Stimulated activated CD8-positive, alpha-beta memory T cell treated with anti-CD3 and anti-CD28 coated beads, Interleukin-4, amount 100 ng/mL, for 48 hours (primary cell): ENCODE data around the gene CTXN1.

Experiments
- DNase-seq: peaks from one replicate; pipeline ENCODE4 v3.0.0-alpha.2; 2020

CTXN1 gene

DNA sequence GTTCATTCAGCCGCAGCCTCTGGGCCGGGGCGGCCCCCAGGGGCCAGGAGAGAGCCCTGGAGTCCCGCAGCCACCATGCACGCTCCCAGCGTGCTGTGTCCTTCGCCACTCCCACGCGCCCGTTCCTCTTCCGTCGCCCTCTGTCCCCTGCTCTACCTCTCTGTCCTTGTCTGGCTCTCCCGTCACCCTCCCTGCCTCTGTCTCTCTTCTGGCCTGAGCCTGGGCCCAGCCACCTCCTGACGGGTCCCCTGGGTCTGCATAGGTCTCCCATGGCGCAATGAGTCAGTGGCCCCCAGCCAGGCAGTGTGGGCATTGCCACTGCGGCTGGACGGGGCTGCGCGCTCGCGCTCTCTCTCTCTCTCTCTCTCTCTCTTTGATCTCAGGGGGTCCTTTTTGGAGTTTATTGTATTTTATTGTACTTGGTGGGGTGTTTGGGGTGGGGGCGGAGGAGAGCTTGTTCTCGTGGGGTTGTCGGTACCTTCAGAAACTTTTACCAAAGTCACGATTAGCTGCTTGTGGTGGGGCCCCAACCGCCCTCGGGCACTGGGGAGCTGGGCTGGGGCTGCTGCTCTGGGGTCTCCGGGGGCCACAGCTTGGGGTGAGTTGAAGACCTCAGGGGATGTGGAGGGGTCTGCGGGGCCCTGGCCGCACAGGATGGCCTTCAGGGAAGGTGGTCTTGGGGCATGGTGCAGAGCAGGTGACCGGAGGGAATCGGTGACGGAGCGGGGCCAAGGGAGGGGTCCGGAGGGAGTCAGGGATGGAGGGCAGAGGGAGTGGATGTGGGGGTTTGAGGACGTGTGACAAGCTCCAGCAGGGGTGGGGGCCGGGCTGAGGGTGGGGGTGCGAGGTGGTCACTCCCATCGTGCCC is 13.0 kb downstream of the CTXN1 start:
- DNase-seq = no peak

DNA sequence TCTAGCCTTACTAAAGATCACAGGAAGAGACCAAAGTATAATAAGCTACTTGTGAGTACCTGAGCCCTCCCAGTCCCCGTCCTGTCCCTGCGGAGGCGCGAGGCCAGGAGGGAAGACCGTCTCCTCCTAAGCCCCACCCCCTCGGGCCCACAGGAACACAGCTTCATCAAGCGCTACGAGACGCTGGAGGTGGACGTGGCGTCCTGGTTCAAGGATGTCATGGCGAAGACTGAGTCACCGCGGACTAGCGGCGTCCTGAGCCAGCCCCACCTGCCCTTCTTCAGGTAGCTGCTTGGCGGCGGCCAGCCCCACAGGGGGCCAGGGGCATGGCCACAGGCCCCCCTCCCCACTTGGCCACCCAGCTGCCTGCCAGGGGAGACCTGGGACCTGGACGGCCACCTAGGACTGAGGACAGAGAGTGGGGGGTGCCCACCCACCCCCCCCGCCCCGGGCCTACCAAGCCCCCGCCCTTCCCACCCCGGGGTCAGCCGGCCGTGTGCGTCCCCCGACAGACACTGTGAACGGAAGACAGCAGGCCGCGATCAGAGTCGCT is 13.7 kb downstream of the CTXN1 start:
- DNase-seq = no peak

DNA sequence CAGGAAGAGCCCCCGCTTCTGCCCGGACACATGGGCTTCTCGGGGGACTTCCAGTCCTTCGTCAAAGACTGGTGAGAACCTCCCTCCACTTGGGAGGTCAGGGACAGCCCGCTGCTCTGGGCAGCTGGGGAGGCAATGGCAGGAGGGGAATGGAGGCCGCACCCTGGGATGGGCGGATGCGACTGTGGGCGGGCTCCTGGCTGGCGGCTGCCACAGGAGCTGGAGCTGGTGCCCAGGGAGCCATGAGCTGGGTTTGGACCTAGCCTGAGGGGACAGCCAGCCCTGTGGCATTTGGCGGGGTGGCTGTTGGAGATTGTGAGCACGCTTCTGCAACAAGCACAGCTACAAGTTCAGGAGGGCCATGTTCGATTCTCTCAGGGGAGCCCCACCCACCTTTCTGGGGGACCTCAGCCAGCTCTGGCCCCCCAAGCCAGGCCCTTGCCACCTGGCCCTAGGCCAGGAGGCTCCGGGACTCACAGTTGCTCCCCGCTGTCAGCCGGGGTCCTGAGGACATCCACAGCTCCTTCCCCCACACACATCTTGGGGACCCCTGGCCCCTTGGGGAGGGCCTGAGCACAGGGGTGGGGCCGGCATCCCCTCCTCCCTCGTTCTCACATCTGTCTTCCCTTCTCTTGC is 14.3 kb downstream of the CTXN1 start:
- DNase-seq = no peak

DNA sequence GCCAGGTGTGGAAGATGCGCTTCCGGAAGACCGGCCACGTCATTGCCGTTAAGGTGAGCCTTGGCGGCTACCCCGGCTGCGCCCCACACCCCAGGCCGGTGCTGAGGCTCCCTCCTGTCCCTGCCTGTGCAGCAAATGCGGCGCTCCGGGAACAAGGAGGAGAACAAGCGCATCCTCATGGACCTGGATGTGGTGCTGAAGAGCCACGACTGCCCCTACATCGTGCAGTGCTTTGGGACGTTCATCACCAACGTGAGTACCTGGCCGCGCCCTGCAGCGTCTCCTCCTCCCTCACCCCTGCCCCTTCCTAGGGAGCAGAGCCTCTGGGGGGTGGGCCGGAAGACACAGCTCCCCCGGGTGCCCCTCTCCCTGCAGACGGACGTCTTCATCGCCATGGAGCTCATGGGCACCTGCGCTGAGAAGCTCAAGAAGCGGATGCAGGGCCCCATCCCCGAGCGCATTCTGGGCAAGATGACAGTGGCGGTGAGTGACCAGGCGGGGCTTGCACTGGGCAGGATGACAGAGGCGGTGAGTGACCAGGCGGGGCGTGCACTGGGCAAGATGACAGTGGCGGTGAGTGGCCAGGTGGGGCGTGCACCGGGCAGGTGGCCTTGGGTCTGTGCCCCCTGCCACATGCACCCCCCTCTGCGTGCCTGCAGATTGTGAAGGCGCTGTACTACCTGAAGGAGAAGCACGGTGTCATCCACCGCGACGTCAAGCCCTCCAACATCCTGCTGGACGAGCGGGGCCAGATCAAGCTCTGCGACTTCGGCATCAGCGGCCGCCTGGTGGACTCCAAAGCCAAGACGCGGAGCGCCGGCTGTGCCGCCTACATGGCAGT is 15.4 kb downstream of the CTXN1 start:
- no peak for DNase-seq

DNA sequence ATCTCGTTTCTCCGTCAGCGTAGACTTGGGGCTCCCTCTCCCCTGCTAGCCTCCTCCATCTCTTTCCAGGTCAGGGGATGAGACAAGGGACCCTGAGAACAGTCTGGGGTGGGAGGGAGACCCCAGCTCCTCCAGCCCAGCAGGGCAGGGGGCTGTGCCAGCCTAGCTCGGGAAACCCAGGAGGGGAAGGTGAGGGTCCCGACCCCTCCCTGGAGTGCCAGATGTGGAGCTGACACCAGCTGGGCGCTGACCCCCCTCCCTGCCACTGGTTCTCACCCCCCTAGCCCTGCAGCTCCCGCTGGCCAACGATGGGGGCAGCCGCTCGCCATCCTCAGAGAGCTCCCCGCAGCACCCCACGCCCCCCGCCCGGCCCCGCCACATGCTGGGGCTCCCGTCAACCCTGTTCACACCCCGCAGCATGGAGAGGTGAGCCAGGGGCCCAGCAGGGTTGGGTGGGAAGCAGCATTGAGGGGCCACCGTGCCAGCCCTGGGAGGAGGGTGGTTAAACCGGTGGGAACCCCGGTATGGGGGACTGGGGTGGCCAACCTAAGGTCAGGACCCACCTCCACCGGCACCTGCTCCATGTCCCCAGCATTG is 16.4 kb downstream of the CTXN1 start:
- no peak for DNase-seq

DNA sequence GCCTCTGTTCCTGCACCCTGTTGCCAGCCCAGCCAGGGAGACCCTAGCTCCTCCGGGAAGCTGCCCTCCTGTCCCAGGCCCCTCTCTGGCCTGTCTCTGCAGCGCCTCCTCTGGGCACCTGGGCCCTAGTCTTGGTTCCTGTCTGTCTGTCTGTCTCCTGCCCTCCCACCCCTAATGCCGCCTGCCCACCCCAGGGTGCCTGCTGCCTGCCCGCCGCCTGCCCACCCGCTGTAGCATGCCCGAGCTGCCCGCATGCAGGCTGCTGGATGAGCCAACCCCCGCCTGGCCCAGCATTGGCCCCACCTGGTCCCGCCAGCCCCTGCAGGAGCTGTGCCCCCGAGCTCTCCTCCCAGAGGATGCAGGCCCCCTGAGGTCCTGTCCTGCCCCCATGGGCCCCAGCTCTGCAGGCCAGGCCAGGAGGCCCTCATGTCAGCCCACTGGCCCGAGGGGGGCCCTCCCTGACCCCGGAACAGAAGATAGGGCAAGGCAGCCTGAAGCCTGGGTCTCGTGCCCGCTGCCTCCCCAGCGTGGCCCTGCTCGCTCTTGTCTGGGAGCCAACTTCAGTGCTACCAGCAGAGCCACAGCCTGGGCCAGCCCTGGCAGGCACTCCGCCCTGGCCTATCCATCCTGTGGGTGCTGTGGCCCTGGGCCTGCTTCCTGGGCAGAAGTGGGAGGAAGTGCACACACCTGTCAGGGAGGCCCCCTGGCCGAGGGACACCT is 17.0 kb downstream of the CTXN1 start:
- DNase-seq = no peak

DNA sequence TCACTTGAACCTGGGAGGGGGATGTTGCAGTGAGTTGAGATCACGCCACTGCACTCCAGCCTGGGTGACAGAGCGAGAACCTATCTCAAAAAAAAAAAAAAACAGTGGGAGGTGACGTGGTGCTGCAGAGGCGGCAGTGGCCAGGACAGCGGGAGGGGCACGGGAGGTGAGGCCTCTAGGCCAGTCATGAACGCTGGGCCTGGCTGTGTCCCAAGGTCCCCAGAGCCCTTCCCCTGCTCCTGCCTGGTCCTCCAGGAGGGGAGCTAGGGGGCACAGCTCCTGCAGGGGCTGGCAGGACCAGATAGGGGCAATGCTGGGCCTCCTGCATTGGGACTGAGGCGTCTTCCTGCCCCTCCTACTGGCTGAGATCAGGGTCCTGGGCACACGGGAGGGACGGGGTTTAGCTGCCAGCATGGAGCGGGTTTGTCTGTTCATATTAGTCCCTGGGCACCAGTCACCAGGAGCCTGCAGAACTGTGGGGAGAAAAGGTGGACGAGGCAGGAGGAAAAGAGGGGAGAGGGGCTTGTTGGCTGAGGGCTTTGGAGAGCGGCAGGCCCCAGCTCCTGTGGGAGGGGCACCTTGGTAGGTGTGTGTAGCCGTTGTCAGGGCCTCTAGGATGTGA is 17.7 kb downstream of the CTXN1 start:
- DNase-seq = no peak

DNA sequence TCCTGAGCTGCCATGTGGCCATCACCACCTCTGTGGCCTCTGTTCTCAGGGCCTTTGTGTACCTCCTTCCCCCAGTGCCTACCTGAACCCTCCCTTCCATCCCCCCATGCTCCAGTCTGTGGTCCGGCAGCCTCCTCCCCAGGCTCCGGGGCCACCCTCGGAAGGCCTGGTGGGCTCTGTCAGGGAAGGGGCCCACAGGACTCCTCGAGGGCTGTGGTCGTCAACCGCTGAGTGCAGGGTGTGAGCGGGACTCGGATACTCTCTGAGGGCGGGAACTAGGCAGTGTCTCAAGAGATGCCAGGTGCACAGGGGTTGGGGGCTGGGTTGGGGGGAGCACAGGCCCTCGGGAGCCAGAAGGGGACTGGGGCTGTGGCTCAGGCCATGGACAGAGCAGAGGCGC is 18.4 kb downstream of the CTXN1 start:
- no peak for DNase-seq

DNA sequence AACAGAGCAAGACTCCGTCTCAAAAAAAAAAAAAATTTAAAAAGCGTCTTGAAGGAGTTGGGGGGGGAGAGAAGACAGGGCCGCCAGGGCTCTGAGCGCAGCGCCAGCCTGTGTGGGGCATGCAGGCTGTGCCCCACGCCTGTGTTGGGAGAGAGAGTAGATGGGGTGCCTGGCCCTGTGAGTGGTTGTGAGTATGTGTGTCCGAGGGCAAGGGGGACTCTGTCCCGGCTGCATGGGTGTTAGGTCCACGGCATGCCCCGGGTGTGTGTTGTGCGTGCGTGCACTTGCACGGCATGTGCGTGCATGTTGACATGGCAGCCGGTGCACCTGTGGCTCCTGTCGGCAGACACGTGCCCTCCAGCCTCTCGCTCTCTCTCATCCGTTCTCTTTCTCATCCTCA is 18.8 kb downstream of the CTXN1 start:
- DNase-seq = no peak

DNA sequence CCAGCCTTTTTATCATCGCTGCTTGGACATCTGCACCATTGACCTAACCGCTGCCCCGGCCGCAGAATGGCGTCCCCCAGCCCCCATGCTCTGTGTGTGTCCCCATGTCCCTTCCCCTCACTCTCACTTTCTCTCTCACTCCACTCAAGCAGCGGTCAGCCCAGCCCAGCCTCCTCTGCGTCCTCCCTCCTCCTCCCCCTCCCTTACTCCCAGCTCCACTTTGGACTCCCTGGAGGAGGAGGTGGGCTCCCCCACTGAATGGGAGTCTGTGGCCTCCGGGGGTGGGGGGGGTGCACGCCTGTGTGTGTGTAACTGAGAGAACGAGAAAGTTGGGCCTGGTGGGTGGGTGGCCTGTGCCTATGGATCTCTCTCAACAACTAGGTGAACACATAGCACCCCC is 20.1 kb downstream of the CTXN1 start:
- no peak for DNase-seq

DNA sequence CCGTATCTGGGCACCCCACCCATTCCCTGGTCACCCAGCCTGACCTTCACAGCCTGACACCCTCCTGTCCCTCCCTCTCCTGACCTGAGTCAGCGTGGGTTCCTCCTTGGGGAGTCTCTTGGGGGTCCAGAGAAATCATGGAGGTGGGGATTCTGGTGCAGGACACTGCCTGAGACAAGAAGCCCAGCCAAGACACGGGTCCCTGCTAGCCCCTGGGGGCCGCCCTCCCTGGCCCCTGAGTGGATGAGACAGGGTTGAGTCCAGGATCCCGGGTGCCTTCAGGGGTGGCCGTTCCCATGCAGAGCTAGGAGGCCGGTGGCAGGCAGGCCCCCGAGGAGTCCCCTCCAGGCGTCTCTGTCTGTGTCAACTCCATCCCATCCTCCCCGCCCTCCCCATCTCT is 20.7 kb downstream of the CTXN1 start:
- no peak for DNase-seq

DNA sequence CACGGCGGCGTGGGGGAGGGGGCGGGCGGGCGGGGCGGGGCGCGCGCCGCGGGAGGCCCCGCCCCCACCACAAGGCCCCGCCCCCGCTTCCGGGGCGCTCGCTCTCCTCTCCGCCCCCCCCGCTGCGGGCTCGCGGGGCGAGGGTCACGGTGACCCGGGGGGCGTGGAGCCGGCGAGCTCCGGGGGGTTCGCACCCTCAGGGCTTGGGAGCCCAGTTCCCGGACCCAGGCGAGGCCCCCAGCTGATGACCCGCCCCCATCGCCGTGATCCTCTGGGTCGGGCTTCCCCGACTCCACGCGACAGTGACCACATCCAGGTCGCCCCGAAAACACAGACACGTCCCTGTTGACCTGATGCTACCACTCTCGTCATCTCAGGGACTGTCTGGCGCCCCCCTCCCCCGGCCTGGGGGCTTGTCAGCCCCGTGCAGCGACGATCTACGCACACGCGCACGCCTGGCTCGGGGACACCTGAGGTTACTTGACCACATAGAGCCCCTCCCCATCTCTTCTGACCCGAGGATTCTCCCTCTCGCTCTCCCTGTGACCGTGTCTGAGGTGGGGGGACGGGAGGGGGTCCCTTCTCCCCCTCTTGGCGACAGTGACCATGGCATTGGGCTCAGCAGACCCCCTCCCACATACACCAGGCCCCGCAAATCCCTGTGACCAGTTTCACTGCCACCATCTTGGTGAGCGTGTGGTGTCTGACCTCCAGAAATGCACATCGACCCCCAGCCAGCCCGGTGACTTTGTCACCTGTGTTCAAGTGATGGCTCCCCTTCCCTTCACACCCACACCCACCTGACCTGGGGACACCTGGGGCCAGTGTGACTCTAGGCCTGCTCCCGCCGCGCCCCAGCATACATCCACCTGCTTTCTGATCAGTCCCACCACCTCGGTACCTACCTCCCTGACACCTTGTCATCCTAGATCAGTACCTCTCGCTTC is 21.6 kb downstream of the CTXN1 start:
- DNase-seq = peak; percentile 67

DNA sequence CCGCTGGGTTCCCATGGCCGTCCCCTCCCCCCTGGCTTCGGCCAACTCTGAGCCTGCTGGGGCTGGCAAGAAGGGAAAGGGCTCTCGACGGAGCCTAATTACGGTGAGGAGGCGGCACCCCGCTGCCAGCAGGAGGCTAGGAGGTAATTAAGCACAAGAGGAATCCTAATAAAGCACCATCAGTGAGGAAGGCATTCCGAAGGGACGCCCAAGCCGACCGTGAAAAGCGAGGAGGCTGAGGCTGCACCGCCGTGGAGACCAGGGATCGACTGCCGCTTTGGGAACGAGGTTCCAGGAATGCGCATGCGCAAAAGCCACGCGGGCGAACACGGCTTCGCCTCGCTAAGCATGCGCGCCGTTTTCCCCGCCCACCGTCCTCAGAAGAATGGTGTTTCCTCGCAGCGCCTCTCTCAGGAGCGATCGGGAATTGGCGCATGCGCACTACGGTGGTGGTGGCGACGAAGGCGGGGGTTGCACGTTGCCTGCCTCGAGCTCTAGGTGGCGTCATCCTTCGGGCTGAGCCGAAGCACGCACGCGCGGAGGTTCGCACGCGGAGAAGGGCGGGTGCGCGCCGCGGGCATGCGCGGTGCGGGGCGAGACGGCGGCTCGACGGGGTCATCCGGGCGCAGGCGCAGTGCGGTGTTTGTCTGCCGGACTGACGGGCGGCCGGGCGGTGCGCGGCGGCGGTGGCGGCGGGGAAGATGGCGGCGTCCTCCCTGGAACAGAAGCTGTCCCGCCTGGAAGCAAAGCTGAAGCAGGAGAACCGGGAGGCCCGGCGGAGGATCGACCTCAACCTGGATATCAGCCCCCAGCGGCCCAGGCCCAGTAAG is 22.5 kb downstream of the CTXN1 start, which contains the start of gene MAP2K7:
Gene MAP2K7 (plus strand): TSS at position 634 of the 830 bp plus-strand sequence. CDS start 68 bp downstream, at position 702.
- DNase-seq = peak; percentile 100

DNA sequence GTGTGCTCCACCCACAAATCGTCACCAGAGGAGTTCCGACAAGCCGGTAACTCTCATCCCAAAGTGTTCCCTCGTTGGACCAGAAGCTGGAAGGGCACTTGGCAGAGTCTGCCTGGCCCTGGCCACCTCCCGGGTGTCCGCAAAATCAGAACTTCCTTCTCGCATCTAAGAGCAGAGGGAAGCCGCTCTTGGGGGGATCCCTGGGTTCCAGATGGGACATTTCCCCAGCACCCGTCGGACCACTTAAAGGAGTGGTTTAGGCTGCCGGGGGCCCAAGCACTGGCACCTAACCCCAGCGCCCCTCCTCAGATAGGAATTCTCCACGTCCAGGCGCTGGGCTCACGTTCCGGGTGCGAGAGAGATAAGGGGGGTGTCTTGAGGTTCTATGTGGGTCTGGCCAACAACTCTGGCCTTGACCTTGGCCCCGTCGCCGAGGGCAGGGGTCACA is 23.1 kb downstream of the CTXN1 start:
- DNase-seq = no peak

DNA sequence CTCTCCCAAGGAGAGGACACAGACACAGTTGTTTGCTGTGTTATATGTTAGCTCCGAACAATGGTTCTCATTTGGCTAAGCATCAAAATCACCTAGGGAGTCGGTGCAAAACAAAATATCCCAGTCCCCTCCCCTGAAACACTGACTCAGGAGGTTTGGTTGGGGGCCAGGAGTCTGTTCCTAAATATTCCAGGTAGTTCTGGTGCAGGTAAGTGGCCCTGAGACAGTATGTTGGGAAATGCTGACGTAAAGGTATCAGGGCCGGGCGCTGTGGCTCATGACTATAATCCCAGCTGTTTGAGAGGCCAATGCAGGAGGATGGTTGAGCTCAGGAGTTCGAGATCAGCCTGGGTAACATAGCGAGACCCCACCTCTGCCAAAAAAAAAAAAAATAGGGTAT is 24.6 kb downstream of the CTXN1 start:
- DNase-seq = no peak

DNA sequence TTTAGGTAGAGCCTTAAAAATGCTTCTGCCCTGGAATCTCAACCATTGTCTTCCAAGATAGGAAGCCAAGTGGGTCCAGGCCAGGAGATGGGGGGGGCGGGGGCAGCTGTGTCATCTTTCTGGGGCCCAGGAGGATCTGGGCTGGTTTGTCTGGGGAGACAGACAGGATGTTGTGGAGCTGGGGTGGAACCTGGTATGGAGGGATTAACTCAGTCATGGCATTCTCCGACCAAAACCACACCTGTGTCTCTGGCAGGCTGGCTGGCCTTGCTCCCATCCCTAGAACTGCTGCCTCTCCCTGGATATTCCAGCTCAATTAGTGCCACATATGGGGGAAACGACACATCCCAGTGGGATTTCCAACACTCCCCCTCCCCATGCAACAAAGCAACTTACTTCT is 25.0 kb downstream of the CTXN1 start:
- no peak for DNase-seq

DNA sequence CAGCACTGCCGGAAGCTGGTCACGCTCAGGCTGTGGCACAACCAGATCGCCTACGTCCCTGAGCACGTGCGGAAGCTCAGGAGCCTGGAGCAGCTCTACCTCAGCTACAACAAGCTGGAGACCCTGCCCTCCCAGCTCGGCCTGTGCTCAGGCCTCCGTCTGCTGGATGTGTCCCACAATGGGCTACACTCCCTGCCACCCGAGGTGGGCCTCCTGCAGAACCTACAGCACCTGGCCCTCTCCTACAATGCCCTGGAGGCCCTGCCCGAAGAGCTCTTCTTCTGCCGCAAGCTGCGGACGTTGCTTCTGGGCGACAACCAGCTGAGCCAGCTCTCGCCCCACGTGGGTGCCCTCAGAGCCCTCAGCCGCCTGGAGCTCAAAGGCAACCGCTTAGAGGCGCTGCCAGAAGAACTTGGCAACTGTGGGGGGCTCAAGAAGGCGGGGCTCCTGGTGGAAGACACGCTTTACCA is 25.5 kb downstream of the CTXN1 start:
- DNase-seq = no peak

DNA sequence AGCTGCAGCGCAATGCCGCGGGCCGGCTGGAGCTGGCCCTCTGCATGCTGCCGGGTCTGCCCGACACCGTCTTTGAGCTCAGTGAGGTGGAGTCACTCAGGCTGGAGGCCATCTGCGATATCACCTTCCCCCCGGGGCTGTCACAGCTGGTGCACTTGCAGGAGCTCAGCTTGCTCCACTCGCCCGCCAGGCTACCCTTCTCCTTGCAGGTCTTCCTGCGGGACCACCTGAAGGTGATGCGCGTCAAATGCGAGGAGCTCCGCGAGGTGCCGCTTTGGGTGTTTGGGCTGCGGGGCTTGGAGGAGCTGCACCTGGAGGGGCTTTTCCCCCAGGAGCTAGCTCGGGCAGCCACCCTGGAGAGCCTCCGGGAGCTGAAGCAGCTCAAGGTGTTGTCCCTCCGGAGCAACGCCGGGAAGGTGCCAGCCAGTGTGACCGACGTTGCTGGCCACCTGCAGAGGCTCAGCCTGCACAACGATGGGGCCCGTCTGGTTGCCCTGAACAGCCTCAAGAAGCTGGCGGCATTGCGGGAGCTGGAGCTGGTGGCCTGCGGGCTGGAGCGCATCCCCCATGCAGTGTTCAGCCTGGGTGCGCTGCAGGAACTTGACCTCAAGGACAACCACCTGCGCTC is 26.1 kb downstream of the CTXN1 start:
- DNase-seq = no peak

DNA sequence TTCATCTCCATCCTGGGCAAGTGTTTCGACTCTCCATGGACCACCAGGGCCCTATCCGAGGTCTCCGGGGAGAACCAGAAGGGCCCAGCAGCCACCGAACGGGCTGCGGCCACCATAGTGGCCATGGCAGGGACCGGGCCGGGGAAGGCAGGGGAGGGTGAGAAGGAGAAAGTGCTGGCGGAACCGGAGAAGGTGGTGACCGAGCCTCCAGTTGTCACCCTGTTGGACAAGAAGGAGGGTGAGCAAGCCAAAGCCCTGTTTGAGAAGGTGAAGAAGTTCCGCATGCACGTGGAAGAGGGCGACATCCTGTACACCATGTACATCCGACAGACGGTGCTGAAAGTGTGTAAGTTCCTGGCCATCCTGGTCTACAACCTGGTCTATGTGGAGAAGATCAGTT is 27.0 kb downstream of the CTXN1 start:
- DNase-seq = no peak
